HG03378 (cell line): ENCODE data around the gene DCP1B.
"Not testable (repeated sequence)": the region's sequence is repeated elsewhere in the genome, so short reads cannot be mapped to it uniquely, and the experiment has no call there.

Experiments
- ATAC-seq: cut with Tn5 transposase; IDR thresholded peaks from one replicate; pipeline ENCODE4 v1.9.1; 2021; ENCODE audit warnings: mild to moderate bottlenecking, moderate library complexity; ENCODE audit not compliant: unreplicated experiment

Gene DCP1B

DNA sequence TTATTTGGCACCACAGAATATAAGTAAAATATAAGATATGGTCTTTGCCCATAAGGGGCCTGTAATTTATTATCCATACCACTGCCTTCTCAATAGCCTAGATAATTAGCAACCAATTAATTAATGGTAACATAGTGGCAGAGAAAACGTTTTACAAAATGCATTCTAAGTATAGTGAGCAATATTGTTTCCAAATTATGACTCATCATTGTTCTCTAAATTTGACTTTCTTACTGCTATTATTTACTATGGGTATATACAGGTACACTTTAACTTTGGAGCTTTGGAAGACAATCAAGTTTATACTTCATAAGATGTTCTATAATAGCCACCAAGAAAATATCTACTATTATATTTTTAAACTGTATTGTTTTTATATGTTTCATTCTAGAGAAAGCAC is 26.7 kb downstream of the DCP1B start:
- ATAC-seq, result no peak

DNA sequence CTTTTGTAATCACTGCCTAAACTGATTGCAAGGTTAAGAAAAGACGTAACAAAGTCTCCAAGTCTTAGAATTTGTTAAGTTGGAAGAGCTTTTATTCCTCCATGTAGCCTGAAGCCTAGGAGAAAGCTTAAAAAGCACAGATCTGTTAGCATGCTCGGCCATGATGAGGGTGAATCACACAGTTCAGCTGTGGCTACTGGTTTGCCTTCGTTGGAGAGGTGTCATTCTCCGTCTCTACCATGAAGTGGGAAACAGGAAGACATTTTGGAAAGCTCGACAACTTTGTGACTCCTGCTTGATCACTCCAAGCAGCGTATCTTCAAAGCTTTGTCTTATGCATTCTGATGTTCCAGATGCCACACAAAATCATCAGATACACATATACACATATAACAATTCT is 27.1 kb downstream of the DCP1B start:
- no peak for ATAC-seq

DNA sequence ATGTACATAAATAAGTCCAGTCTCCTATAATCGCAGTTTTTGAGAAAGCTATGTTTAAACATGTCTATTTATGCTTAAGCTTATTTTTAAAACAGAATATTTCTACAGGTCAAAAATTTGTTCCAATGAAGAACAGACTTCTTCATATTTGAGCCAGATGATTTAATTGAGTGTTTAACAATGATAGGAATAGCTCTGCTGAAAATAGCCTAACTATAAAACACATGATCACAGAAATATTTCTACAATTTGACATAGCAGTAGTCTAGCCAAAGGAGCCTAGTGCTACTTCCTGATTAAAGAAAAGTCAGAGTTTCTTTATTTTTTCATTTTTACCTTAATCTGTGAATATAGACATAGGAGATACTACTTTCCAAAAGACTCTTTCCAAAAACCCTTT is 29.4 kb downstream of the DCP1B start:
- no peak for ATAC-seq

DNA sequence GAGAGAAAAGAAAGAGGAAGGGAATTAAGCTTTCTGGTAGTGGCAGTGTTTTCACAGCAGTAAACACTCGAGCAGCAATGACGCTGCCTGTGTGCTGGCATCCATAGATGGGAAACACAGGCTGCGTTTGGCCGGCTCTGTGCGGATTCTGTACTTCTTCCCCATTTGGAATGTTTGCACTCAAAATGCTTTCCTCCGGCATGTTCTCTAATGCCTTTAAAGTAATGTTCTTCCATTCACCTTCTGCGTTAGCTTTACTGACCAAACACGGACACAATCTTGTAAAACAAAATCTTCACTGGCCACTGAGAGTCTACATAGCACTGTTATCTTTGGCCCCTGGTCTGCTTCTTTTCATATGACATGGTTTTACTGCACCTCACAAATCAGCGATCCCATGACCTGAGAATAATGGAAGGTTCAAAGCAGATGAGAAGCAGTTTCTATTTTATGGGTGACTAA is 31.4 kb downstream of the DCP1B start:
- ATAC-seq, result no peak

DNA sequence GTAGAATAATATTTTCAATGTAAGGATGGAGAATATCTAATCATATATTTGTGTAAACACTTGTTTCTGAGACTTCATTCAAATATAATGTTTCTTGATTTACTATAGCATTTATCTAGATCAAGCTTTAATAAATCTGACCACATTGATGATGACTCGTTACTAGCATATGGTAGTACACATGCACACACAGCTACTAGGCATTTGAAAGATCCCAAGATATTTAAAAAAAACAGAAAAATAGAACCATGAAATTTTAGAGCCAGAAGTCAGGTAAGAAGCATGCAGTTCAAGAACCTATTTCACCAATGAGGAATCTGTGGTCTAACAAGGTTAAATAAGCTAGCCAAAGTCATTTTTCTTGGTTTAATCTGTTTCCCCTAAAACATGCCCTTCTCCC is 32.0 kb downstream of the DCP1B start:
- ATAC-seq, result no peak

DNA sequence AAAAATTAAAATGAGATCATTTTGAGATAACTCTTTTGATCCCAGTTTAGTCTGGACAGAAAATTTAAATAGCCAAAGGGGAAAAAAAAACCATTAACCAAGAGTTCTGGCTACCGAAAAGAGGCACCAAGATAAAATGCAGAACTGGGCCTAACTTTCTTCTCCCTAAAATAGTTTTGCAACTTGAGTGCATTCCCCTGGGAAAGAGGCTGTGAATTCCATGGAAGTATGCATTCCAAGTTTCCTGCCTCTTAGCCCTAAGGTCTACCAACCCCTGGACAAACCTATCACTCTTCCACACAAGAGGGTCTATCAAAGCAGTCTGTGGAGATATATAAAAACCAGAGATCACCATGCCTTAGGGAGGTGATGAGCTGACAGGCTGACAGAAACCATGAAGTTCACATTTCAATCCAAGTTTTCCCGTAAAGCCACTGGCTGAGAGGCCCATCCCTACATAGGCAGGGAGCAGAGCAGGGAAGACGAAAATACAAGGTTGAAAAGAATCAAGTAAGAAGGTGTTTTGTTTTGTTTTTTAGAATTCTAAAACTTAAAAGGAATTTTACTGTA is 33.8 kb downstream of the DCP1B start:
- no peak for ATAC-seq

DNA sequence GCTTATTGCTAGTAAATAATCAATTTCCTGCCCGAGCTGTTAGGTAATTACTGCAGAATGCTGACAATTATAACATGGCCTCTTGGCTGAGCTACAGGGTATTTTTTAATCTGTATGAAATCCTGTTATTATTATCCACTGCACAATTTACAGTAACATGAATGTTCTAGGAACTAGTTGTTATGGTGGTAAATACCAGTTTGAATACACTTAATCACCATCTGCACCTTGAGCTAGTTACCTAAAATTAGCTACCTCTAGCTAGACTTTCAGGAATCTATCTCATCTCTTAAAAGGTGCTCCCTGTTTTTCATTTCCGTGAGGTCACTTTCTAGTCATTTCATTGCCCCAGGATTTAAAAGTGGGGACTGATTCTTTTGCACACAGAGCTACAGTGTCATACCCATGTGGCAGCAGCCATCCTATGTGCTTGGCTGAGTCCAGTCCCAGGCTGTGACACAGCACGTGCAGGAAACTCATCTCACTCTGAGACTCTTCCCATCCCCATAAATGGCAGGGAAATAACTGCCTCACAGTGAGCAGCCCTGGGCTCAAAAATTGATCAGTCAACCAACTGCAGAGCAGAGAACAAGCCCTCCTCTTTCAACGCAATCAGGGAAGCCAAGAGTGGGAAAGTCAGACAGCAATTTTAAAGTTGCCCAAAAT is 37.6 kb downstream of the DCP1B start:
- no peak for ATAC-seq

DNA sequence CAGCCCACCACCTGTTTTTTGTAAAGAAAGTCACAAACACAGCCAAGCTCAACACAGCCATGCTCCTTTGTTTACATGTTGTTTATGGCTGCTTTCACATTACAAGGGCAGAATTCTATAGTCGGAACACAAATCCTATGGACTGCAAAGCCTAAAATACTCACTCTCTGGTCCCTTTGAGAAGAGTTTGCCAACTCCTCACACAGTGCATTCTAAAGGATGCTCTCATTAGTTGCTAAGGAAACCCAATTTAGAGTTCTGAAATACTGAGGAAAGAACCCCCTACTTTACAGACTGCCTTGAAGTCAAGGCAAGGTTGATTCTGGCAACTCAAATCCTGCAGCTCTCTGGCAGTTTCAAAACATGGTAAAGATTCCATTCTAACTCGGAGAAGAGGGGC is 38.3 kb downstream of the DCP1B start:
- ATAC-seq, result no peak

DNA sequence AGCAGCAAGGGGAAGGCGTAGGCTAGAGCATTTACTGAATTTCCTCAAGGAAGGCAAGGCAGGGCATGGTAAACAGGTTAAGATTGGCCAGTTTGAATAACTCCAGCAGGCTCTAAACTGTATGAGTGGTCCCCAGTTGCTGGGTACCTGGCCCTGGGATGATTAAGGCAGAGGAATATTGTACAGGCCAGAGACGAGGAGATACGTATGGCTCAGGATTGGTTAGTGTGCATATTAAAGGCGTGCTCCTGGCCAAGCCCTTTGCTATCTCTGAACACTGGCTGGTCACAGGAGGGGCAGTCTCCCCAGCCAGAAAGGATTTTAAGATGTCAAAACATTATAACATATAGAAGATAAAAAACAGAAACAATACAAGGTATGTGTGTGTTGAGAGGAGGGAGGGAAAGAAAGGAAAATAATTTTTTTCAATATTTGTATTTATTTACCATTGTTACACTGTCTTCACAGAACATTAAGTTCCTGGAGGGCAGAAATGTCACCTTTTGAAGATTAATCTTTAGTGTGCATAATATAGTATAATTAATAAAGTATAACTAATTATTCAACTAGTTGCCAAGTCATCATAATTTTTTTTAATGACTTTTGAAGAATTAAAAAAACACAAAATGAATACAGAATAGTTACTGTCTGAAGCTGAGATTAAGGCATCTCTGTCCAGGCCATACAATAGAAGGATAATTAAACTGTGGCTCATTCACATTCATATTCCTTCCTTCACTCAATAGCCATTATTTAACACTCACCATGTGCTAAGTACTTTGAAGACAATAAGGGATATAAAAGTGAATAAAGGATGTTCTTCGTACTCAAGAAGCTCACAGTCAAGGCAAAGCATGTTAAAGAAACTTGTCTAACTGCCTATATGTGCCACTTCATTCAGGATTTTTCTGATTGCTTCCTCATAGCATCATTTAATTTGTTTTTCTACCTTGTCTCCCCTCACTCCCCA is 41.9 kb downstream of the DCP1B start:
- ATAC-seq, result no peak

DNA sequence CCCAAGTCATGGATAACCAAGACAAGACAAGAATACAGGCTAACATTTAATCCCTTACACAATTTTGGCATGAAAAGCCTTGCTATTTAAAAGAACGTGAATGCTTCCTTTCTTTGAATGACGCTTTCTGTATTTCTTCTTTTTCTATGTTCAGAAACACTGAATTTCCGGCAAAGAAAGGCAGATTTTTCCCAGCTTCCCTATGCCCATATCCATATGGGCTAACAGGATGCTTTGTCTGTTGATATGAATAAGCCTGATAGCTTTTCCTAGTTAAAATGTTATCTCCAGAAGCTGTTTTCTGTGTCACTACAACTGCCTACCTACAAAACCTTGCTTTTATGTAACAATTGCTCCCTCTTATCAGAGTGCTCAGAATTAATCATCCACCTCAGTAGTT is 47.5 kb downstream of the DCP1B start:
- no peak for ATAC-seq

DNA sequence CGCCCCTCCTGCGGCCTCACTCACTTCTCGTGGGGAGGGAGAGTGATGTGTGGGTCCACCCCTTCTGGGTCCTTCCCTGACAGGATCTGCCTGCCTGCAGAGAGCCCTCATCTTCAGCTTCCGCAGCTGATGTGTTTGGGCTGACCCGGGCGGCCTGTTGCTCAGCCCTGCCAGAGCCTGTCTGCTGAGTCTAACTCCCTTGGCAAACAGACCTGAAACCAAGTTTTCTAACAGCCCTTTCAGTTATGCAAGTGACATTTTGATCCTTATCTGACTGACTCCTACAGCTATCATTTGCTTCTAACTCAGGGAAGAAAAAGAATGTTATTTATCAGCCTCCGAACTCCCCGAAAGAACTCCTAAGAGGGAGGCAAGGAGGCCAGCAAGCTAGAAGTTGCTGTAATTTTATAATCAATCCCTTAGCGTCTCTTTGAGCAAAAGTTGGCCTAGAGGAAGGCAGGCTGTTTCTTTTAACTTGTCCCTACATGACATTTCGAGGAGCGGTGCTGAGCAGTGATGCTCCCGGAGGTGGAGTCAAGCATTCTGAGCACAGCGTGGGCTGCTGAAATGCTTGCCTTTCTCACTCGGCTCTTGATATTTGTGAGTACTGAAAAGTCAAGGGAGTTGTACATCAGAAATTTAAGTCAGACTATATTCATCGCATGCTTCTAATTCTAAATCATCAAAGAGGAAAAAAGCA is 54.3 kb downstream of the DCP1B start:
- ATAC-seq, result no peak

DNA sequence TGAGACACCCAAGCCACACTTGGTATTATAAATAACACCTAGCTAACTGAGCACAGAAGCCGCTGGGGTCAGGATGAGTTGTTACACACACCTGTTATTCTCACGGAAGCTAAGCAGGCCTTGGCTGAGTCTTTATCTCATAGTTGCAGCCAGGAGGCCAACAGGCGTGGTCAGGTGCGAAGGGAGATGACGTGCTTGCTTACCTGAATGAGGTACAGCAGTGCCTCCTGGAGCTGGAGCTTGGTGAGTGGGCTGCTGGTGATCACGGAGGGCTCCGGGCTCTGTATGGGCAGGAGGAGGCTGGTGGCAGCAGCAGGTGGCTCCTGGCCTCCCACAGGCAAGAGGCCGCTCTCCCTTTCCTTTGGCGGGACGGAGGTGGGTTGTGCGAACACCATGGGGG is 55.4 kb downstream of the DCP1B start:
- ATAC-seq, result no peak

DNA sequence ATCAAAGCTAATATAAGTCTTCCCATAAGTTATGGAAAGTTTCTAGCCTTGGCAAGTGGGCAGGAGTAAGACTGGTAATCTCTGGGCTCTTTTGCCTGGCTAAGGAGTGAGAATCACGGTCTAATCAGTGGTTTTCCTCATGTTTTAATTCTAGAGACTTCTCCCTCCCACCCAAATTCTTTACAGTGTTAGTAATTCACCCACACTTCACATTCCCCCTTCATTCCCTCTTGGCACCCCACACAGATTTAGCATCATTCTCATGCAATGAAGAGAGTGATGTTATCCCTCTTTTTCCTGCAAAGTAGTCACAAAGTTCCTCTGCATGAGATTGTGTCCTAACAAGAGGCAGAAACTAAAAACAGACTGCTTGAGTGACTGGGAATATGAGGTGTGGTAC is 57.2 kb downstream of the DCP1B start:
- ATAC-seq, result no peak

DNA sequence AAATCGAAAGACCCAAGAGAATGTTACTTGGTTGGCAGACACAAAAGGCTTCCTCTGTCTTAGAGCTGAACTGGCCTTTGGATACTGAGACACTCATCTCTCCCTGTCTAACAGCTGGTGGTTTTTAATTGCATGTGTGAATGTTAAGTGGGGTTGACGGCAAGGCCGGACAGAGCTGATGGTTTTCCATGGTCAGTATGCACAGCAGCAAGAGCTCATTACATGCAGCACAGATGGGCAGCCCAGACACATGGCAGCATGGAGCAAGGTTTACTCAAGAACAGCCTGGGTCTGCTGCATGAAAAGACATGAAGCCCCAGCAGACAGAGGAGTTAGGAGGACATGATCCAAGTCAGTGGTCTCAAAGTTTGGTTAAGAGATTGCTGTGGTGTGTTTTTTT is 58.0 kb downstream of the DCP1B start:
- no peak for ATAC-seq

DNA sequence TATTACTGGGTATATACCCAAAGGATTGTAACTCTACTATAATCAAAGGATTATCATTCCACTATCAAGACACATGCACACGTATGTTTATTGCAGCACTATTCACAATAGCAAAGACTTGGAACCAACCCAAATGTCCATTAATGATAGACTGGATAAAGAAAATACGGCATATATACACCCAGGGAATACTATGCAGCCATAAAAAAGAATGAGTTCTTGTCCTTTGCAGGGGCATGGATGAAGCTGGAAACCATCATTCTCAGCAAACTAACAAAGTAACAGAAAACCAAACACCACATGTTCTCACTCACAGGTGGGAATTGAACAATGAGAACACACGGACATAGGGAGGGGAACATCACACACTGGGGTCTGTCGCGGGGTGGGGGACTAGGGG is 58.8 kb downstream of the DCP1B start:
- ATAC-seq, result not testable (repeated sequence)

DNA sequence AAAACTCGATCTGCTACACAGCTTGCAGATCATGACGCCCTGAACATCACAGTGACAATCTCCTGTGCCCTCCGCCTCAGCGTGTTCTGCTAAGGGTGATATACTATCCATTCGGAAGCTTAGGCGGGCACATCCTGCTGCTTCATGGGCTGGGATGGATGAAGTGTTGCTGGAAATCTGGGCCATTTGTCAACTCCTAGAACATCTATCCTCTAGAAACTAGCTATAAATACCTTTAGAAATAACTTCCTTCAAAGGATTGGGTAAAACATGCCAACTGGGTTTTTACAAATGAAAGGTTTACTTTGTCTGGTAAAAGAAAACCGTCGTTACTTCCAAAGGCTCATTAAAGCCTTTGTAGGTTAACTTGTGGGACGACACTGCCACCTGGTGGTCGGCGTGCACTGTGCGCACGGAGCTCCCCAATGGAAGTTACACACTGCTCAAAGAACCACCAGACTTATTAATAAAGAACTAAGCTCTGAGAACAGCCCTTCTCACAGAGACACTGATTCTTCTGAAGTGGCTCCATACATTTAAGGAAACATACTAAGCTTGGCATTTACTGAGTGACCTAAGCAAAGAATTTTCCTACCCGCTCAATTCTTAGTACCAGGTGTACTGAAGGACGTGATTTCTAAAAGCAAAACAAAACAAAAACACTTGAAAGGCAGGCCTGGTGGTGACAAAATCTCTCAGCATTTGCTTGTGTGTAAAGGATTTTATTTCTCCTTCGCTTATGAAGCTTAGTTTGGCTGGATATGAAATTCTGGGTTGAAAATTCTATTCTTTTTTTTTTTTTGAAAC is 64.3 kb downstream of the DCP1B start:
- ATAC-seq, result no peak

DNA sequence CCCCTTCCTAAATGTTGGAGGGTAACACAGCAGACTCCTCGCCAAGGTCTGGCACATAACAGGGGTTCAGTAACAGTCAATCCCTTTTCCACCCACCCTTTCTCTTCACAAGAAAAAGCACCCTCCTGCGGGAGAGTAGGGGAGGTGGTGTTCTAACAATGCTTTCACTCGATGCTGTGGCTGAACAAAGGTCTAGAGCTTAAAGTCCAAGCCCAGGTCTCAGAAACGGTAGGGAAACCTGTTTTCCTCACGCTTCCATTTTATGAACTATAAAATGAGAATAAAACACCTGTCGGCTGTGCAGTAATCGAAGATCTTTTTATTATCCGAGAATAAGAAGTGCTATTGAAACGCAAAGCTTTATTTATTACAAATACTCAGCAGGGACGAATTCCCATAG is 64.9 kb downstream of the DCP1B start:
- ATAC-seq, result no peak

DNA sequence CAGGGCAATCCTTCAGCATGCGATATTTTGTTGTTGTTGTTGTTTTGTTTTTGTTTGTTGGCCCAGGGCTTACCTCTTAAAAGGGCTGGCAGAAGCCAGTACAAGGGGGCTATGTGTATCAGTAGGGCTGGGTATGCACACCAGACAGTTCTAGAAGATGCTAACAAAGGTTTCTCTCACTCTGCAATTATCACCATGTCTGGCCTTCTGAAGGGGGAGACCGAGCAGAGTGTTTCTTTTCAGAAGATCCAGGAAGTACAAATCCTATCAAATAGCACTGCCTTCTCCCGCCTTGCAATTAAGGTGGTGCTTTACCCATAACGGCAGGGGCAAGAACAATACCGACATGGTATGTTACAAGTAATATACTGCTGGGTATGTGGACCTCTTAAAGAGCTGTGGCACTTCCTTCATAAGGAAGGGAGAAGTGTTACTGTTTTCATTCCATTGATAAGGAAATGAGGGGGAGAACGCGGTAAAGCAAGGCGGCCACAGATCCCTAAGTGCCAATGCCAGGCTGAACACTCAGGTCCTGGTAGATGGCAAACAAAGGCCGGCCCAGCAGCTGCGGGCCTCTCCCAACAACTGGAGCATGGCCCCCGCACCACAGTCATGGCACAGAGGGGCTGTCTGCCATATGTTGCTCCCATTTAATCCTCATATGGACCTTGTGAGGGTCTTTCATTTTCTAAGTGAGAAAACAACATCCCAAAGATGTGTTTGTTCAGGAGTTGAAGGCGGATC is 66.6 kb downstream of the DCP1B start:
- ATAC-seq, result no peak

DNA sequence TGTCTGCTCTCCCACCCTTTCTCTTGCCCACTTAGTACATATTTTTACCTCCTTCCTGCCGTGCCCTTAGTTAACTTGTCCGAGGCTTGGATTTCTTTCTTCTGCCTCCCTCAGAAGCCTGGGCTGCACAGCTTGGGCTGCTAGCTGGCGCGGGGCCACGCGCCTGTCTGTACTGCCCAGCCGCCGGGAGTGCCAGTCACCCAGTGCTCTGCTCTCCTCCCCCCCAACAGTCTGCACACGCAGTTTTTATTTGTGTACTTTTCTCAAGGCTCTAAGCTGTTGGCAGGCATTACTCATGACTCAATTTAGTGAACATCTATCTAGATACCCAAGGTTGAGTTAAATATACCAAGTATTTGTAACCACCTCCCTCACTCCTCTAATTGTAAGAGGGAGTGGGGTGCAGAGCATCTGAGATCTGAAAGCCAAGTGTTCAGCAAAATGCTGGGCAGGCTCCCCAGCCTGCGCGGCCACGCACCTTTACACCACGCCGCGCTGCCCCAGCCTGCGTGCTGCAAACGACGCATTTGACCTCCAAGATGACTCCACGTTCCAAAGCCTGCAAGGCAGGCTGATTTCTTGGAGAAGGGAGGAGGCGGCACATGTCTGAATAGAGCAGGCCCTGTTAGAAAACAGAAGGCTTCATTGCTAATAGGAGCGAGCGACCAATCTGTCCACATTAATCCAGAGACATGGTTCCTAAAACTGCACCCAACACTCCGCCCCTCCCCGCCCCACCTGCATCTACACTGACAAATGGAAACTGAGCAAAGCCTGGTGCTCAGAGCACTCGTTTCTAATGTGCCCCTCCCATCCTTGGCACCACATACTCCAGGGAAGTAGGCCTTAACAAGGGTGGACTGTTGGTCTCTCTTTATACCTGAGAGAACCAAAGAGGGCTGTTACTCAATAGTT is 67.6 kb downstream of the DCP1B start:
- no peak for ATAC-seq
